NCI-H446 treated with DMSO at 0.1 percent for 48 hours (cell line): ENCODE results near the gene ALG1.
A peak's percentile ranks its signal among the peaks of the same experiment; 100 is the strongest.
"Not testable (repeated sequence)": the region's sequence is repeated elsewhere in the genome, so short reads cannot be mapped to it uniquely, and the experiment has no call there.

Source experiments
- DNase-seq: peaks from one replicate; lab custom pipeline; 2025; lab: John Stamatoyannopoulos, UW

ALG1 gene

DNA sequence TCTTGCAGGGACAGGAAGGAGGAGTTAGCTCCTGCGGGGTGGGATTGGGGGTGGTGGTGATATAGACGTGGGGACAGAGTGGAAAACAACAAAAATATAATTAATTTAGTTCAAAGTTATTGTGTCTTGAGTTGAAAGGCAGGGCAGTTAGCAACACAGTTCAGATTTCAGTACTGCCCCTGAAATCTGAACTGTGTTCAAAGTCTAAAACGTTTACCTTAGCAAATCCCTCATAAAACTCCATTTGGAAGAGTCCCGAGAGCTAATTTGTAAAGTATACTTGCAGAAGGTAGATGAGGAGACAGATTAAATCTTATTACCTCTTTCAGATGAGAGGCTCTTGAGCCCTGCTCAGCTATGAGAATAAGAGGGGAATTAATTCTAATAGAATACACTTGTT, 27.5 kb downstream of the ALG1 start:
- DNase-seq: not testable (repeated sequence)

DNA sequence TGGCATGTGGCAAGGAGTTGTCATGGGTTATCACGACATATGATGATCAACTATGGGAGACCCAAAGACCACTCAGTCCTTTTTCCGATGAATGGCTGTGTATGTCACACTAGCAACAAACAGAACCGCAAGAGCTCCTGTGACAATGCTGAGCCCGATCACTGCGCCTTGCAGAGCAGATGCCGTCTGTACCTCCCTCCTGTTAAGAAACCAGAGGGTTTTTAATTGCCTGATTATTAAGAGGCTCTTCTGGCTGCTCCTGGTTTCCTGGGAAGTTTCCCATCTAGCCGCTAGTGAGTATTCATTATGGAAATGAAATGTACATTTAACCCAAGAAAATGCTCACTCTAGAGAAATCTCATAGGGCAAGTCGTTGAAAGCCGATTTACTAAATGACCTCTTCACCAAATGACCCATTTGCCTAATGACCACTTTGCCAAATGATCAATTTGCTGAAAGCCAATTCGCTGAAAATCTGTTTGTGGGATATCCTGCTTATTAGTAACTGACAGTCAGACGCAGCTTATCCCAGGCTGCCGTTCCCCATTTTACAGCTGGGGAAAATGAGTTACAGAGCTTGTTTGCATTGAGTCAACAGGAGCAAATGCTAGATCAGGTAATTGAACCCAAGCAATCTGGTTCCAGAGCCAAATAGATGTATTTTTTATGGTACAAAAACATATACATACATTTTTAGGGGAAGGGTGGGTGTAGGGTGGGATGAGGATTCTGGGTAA, 31.8 kb downstream of the ALG1 start:
- DNase-seq: not testable (repeated sequence)

- DNase-seq: not testable (repeated sequence)
These were observed 33.4 kb downstream of the ALG1 start for GRCh38 chr16:5105039-5105438.

DNA sequence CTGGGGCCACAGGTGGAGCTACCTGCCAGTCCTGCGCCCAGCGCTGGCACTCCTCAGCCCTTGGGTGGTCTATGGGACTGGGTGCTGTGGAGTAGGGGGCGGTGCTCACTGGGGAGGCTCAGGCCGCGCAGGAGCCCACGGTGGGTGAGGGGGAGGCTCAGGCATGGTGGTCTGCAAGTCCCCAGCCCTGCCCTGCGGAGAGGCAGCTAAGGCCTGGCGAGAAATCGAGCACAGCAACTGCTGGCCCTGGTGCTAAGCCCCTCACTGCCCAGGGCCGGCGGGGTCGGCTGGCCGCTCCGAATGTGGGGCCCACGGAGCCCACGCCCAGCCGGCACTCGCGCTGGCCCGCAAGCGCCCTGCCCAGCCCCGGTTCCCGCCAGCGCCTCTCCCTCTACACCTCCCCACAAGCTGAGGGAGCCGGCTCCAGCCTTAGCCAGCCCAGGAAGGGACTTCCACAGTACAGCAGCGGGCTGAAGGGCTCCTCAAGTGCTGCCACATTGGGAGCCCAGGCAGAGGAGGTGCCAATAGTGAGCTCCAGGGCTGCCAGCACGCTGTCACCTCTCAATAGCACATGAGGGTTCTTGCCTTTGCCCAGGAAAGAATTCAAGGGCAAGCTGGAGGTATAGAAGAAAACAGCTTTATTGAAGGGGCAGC, 37.0 kb downstream of the ALG1 start:
- no peak for DNase-seq

GRCh38 chr16:5110933-5111332, 39.3 kb downstream of the ALG1 start:
- not testable (repeated sequence) for DNase-seq

DNA sequence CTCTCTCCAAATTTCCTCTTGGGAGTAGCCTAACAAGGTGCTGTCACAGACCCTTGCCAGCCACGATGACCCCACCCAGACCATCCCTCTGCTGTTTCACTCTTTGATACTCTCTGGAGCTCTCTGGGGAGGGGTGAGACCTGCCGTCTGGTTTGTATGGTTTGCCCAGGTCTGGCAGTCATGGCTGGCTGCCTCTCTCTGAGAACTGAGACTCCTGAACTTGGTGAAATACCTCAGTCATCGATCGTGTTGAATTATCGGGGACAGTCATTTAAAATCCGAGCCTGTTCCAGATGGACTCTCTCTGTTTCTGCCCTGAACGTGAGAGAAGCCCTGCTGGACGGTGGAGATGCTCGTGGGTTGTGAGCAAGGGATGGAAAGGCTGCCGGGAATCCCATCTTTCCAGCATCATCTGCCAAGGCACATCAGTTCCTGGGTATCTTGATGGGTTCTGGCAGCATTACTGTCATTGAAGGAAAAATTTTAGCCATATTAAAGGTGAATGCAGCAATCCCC, 45.2 kb downstream of the ALG1 start:
- DNase-seq: not testable (repeated sequence)

DNA sequence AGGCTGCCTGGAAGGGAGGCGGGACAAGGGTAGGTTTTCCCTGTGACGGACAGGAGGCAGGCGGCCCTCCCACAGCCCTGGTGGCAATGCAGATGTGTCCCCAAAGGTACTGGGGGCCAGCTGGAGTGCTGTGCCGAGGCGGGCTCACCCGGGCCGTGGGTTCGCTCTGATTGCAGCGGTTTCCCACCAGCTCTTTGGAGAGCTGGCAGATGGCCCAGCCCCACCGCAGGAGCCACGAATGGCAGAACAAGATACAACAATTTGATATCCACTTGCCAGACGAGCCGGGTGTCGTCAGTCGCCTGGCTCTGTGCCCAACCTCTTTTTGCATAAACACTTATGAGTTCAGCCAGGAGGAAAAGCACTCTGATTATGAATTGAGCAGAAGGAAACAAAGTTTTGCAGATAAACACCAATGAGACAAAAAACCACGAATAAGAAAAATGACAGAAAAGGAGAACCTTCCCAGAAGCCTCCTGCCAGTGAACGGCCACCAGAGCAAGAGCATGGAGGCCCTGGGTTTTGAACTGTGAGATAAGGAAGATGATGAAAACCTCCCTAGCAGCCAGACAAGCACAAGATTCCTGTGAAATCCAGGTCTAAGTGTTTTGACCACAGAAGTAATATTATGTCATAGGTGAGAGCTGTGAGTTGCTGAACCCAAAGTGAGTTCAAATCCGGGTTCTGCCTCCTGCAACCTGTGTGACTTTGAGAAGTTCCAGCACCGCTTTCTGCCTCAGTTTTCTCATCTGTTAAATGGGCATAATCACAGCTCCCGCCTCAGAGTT, 45.9 kb downstream of the ALG1 start:
- DNase-seq: peak; percentile 28

DNA sequence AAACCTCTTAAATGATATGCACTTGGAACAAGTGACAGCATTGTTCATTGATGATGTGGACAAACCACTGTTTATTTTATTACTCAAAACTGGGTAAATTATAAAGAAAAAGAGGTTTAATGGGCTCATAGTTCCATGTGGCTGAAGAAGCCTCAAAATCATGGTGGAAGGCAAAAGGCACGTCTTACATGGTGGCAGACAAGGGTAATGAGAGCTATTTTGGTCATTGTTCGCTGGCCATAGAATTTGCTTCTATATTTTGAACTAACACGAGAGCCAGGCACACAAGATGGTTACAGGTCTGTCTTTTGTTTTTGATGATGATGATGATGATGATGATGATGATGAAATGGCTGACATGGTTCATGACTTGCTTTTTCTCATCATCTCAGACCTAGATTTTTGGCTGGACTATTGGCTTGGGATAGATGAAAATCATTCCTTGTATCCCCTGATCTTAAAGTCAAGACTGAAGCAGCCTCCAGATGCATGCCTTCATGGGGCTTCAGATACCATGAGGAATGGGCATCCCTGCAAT, 59.9 kb downstream of the ALG1 start:
- not testable (repeated sequence) for DNase-seq

GRCh38 chr16:5132915-5133600, 61.4 kb downstream of the ALG1 start:
- DNase-seq: not testable (repeated sequence)

DNA sequence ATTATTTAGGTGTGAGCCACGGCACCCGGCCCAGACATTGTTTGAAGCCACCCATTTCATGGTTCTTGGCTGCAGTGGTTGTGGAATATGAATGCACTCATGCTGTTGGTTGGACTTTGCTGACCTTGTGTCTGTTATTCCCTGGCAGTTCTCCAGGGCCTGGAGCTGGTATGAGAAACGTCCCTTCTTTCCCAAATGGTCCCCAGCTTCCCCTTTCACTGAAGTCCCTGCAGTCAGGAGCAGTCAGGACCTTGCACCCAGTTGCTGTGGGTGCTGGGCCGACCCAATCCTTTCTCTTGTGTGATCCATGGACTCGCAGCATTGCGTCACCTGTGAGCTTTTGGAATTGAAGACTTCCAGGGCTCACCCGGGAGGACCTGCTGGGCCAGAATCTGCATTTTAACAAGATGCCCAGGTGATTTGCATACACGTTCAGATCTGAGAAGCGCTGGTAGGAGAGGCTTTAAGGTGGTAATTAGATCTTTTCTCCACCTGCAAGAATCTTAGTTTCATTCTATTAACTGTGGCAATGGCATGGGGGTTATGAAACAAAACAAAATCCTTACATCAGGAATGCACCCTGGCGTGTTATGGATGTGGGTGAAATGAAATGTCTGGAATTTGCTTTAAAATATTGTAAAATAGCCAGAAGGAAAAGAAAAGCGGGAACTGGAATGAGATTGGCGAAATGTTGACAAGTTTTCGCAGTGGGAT, 63.3 kb downstream of the ALG1 start:
- not testable (repeated sequence) for DNase-seq
